GOT3 (cell line): Measurements from ENCODE around the gene POLR3A.
A peak's percentile ranks its signal among the peaks of the same experiment; 100 is the strongest.
"Not testable (repeated sequence)": the region's sequence is repeated elsewhere in the genome, so short reads cannot be mapped to it uniquely, and the experiment has no call there.

Source experiments
- DNase-seq: peaks from one replicate; lab custom pipeline; 2025; ENCODE audit warnings: mixed read lengths; lab: John Stamatoyannopoulos, UW

The POLR3A gene

GRCh38 chr10:78029269-78030226 lies at the start of gene POLR3A:
TSS of gene POLR3A (minus strand) at chr10:78029515. CDS start at chr10:78029407, 108 bp downstream.
- DNase-seq, result peak; percentile 72

- DNase-seq, result no peak
Measured at GRCh38 chr10:78078539-78079330, 49.4 kb upstream of the POLR3A start.

GRCh38 chr10:78075806-78076205 lies 46.5 kb upstream of the POLR3A start:
- not testable (repeated sequence) for DNase-seq

GRCh38 chr10:78072504-78072903 lies 43.2 kb upstream of the POLR3A start:
- DNase-seq, result no peak

GRCh38 chr10:78071857-78072179 lies 42.5 kb upstream of the POLR3A start:
- DNase-seq, result no peak

GRCh38 chr10:78071140-78071856 lies 42.0 kb upstream of the POLR3A start:
- DNase-seq, result no peak

GRCh38 chr10:78070726-78071125 lies 41.4 kb upstream of the POLR3A start:
- DNase-seq, result no peak

- DNase-seq, result not testable (repeated sequence)
Measured at GRCh38 chr10:78070064-78070463, 40.7 kb upstream of the POLR3A start.

- DNase-seq, result no peak
Measured at GRCh38 chr10:78069151-78069550, 39.8 kb upstream of the POLR3A start.

GRCh38 chr10:78066728-78067430 lies 37.6 kb upstream of the POLR3A start:
- DNase-seq, result no peak

- DNase-seq, result no peak
Measured at GRCh38 chr10:78066012-78066411, 36.7 kb upstream of the POLR3A start.

GRCh38 chr10:78065611-78066010 lies 36.3 kb upstream of the POLR3A start:
- no peak for DNase-seq

GRCh38 chr10:78064919-78065318 lies 35.6 kb upstream of the POLR3A start:
- not testable (repeated sequence) for DNase-seq

GRCh38 chr10:78063236-78063635 lies 33.9 kb upstream of the POLR3A start:
- no peak for DNase-seq

- DNase-seq, result no peak
Measured at GRCh38 chr10:78062296-78062695, 33.0 kb upstream of the POLR3A start.

- no peak for DNase-seq
Measured at GRCh38 chr10:78059906-78060702, 30.8 kb upstream of the POLR3A start.

- no peak for DNase-seq
Measured at GRCh38 chr10:78058562-78058961, 29.2 kb upstream of the POLR3A start.

- no peak for DNase-seq
Measured at GRCh38 chr10:78053211-78053868, 24.0 kb upstream of the POLR3A start.

- DNase-seq, result no peak
Measured at GRCh38 chr10:78049851-78050250, 20.5 kb upstream of the POLR3A start.

GRCh38 chr10:78047314-78047891 lies 18.1 kb upstream of the POLR3A start:
- DNase-seq, result peak; percentile 33
